ENCODE data around the gene CCL5.

GRCh38 chr17:35856603-35857002 lies 23.6 kb downstream of the CCL5 start:
- TF ChIP-seq, protein P1, sequence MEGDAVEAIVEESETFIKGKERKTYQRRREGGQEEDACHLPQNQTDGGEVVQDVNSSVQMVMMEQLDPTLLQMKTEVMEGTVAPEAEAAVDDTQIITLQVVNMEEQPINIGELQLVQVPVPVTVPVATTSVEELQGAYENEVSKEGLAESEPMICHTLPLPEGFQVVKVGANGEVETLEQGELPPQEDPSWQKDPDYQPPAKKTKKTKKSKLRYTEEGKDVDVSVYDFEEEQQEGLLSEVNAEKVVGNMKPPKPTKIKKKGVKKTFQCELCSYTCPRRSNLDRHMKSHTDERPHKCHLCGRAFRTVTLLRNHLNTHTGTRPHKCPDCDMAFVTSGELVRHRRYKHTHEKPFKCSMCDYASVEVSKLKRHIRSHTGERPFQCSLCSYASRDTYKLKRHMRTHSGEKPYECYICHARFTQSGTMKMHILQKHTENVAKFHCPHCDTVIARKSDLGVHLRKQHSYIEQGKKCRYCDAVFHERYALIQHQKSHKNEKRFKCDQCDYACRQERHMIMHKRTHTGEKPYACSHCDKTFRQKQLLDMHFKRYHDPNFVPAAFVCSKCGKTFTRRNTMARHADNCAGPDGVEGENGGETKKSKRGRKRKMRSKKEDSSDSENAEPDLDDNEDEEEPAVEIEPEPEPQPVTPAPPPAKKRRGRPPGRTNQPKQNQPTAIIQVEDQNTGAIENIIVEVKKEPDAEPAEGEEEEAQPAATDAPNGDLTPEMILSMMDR (conservative IDR thresholded peaks at IDR 0.05 in 1 of 2, IDR thresholded peaks at IDR 0.05 in 1 of 2; ENCODE audit: extremely low read depth in 1 of 2, insufficient read depth in 1 of 2, low read depth in 1 of 2, low read length in 2 of 2): no peak
- no peak for TF ChIP-seq EZH2 (IDR thresholded peaks at IDR 0.05; ENCODE audit: borderline replicate concordance, low read length)

Data from mammary epithelial cell (primary cell).